Ishikawa (cell line): ENCODE results near the gene KRT23.

Experiments
- FOXM1 ChIP-seq: IDR thresholded peaks from 2 replicates; pipeline ENCODE4 v1.6.1; 2012; ENCODE audit warnings: low read depth, borderline replicate concordance
- YY1 ChIP-seq: IDR thresholded peaks from 2 replicates; pipeline ENCODE4 v1.6.1; 2012; ENCODE audit warnings: low read depth
- TF ChIP-seq, protein P1 (sequence below): IDR thresholded peaks from 2 replicates; pipeline ENCODE4 v1.6.1; 2012

DNA sequence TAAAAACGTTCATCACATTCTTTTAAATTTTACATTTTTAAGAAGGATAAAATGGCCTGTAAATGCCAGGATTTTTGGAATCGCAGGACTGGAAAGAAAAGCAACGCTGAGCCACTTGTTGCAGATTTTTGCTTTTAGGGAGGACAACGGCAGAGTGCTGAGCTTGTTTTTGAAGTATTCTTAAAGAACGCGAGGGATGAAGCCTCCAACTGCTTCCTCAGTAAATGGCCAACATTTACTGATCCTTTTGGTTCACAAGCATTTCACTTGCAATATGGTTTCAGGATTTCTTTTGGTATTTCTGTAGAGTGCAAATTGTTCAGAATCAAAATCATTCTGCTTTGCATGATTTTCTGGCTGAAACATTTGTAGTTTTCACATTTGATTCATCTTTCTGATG is 2.8 kb upstream of the KRT23 start:
- TF ChIP-seq, protein P1, sequence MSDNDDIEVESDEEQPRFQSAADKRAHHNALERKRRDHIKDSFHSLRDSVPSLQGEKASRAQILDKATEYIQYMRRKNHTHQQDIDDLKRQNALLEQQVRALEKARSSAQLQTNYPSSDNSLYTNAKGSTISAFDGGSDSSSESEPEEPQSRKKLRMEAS: no peak
- no peak for TF ChIP-seq YY1
- TF ChIP-seq FOXM1: no peak
